CD4-positive, alpha-beta T cell treated with Interleukin-12 subunit alpha and Interleukin-12 subunit beta, for 1 hour (primary cell): ENCODE results near the gene P2RX2.

Source experiments
- DNase-seq: peaks from one replicate; pipeline ENCODE4 v3.0.0-alpha.2; 2020

P2RX2 gene

GRCh38 chr12:132668191-132669088 is 49.9 kb downstream of the P2RX2 start:
- DNase-seq, result no peak

GRCh38 chr12:132669166-132669879 is 50.7 kb downstream of the P2RX2 start:
- DNase-seq, result no peak
